ENCODE results near the gene SAP30L. TPM values are rescaled to one million over a fixed set of nuclear protein-coding genes. Genes with fewer than 3 reads are reported as not detected.

Gene SAP30L
- total and polyA plus RNA-seq, 2 donors (not counting 1 experiment from before 2014, with no cell fraction given): 26.6 to 31.5 TPM

GRCh38 chr5:154428208-154428607 is 17.6 kb upstream of the SAP30L start:
- no peak overlapping the region for H2AFZ ChIP-seq (ENCODE audit: low read length)
- no peaks in the 10 kb centered on the region for H4K20me1 ChIP-seq (ENCODE audit: control insufficient read depth, extremely low read depth, insufficient read depth, low read length)
- no peaks in the 10 kb centered on the region for H3K4me1 ChIP-seq (ENCODE audit: control insufficient read depth, extremely low read depth, insufficient read depth, low read length)
- TF ChIP-seq EZH2 (IDR thresholded peaks at IDR 0.05; ENCODE audit: low read length, missing control alignments) (no peak), CTCF (conservative IDR thresholded peaks at IDR 0.05 in 1 of 2, IDR thresholded peaks at IDR 0.05 in 1 of 2; ENCODE audit: low read depth in 1 of 2, low read length in 2 of 2) (no peak)
- no peak for DNase-seq (ENCODE audit: low read depth in 2 of 2)
- no peaks in the 10 kb centered on the region for H3K79me2 ChIP-seq (ENCODE audit: control insufficient read depth, insufficient read depth, low read length)
- H3K27me3 ChIP-seq (ENCODE audit: control insufficient read depth, insufficient read depth, low read length): no peaks in the 10 kb centered on the region
- H3K27ac ChIP-seq (ENCODE audit: insufficient read depth, low read length): no peak overlapping the region
- H3K9me3 ChIP-seq (ENCODE audit: control insufficient read depth, insufficient read depth, low read depth, low read length): no peaks in the 10 kb centered on the region
- no peak overlapping the region for H3K4me2 ChIP-seq (ENCODE audit: extremely low read depth, insufficient read depth, low read length)
- H3K4me3 ChIP-seq (replicated peaks in 1 of 4; ENCODE audit: control extremely low read depth in 1 of 4, insufficient read depth in 1 of 4, low read depth in 3 of 4, low read length in 4 of 4): no peak overlapping the region
- H3K36me3 ChIP-seq (ENCODE audit: control insufficient read depth, insufficient read depth, low read length): no peaks in the 10 kb centered on the region
- H3K9ac ChIP-seq (ENCODE audit: insufficient read depth, low read length): no peak overlapping the region

GRCh38 chr5:154429341-154429740 is 16.5 kb upstream of the SAP30L start:
- Histone ChIP-seq H3K4me1 (ENCODE audit: control insufficient read depth, extremely low read depth, insufficient read depth, low read length) (no peaks in the 10 kb centered on the region), H3K4me2 (ENCODE audit: extremely low read depth, insufficient read depth, low read length) (no peak overlapping the region), H3K36me3 (ENCODE audit: control insufficient read depth, insufficient read depth, low read length) (no peaks in the 10 kb centered on the region), H2AFZ (ENCODE audit: low read length) (no peak overlapping the region), H3K4me3 (replicated peaks in 1 of 4; ENCODE audit: control extremely low read depth in 1 of 4, insufficient read depth in 1 of 4, low read depth in 3 of 4, low read length in 4 of 4) (no peak overlapping the region), H4K20me1 (ENCODE audit: control insufficient read depth, extremely low read depth, insufficient read depth, low read length) (no peaks in the 10 kb centered on the region), H3K9me3 (ENCODE audit: control insufficient read depth, insufficient read depth, low read depth, low read length) (no peaks in the 10 kb centered on the region), H3K9ac (ENCODE audit: insufficient read depth, low read length) (no peak overlapping the region), H3K27ac (ENCODE audit: insufficient read depth, low read length) (no peak overlapping the region), H3K79me2 (ENCODE audit: control insufficient read depth, insufficient read depth, low read length) (no peaks in the 10 kb centered on the region), H3K27me3 (ENCODE audit: control insufficient read depth, insufficient read depth, low read length) (no peaks in the 10 kb centered on the region)
- TF ChIP-seq CTCF (conservative IDR thresholded peaks at IDR 0.05 in 1 of 2, IDR thresholded peaks at IDR 0.05 in 1 of 2; ENCODE audit: low read depth in 1 of 2, low read length in 2 of 2): no peak
- no peak for TF ChIP-seq EZH2 (IDR thresholded peaks at IDR 0.05; ENCODE audit: low read length, missing control alignments)
- no peak for DNase-seq (ENCODE audit: low read depth in 2 of 2)

- no peak overlapping the region for H3K4me3 ChIP-seq (replicated peaks in 1 of 4; ENCODE audit: control extremely low read depth in 1 of 4, insufficient read depth in 1 of 4, low read depth in 3 of 4, low read length in 4 of 4)
- no peaks in the 10 kb centered on the region for H3K9me3 ChIP-seq (ENCODE audit: control insufficient read depth, insufficient read depth, low read depth, low read length)
- no peaks in the 10 kb centered on the region for H3K36me3 ChIP-seq (ENCODE audit: control insufficient read depth, insufficient read depth, low read length)
- no peak for DNase-seq (ENCODE audit: low read depth in 2 of 2)
- H3K4me2 ChIP-seq (ENCODE audit: extremely low read depth, insufficient read depth, low read length): no peak overlapping the region
- H3K27me3 ChIP-seq (ENCODE audit: control insufficient read depth, insufficient read depth, low read length): no peaks in the 10 kb centered on the region
- H3K79me2 ChIP-seq (ENCODE audit: control insufficient read depth, insufficient read depth, low read length): no peaks in the 10 kb centered on the region
- H3K4me1 ChIP-seq (ENCODE audit: control insufficient read depth, extremely low read depth, insufficient read depth, low read length): no peaks in the 10 kb centered on the region
- H3K9ac ChIP-seq (ENCODE audit: insufficient read depth, low read length): no peak overlapping the region
- TF ChIP-seq EZH2 (IDR thresholded peaks at IDR 0.05; ENCODE audit: low read length, missing control alignments) (no peak), CTCF (conservative IDR thresholded peaks at IDR 0.05 in 1 of 2, IDR thresholded peaks at IDR 0.05 in 1 of 2; ENCODE audit: low read depth in 1 of 2, low read length in 2 of 2) (no peak)
- no peaks in the 10 kb centered on the region for H4K20me1 ChIP-seq (ENCODE audit: control insufficient read depth, extremely low read depth, insufficient read depth, low read length)
- H3K27ac ChIP-seq (ENCODE audit: insufficient read depth, low read length): no peak overlapping the region
- no peak overlapping the region for H2AFZ ChIP-seq (ENCODE audit: low read length)
Observed at GRCh38 chr5:154430466-154430865, 15.3 kb upstream of the SAP30L start.
